Keratinocyte (primary cell): Measurements from ENCODE around the gene SYTL4. TPM values are rescaled to one million over a fixed set of nuclear protein-coding genes. Genes with fewer than 3 reads are reported as not detected.

Experiments used
- DNase-seq: peaks from one replicate; pipeline ENCODE4 v3.0.0-alpha.2; 2011; ENCODE audit warnings: low read depth, missing footprints, low spot score
- FAIRE-seq: peaks from 2 replicates; lab custom pipeline; 2011; peaks lifted over from hg19 to GRCh38; lab: Jason Lieb, UNC
- H2AFZ ChIP-seq: 2 replicates; pipeline ENCODE4 v1.6.0; 2012; ENCODE audit warnings: low read length, control low read depth, inconsistent platforms; ENCODE audit not compliant: control insufficient read depth
- H3K27ac ChIP-seq: 2 replicates; pipeline ENCODE4 v1.5.1; 2011; ENCODE audit warnings: low read length; ENCODE audit not compliant: control insufficient read depth, insufficient read depth
- H3K27me3 ChIP-seq: 3 replicates; pipeline ENCODE4 v1.6.0; 2011; ENCODE audit warnings: low read length; ENCODE audit not compliant: control insufficient read depth, insufficient read depth; ENCODE audit errors: extremely low read depth
- H3K36me3 ChIP-seq, 2 experiments: 2 replicates in 1 of 2; 3 replicates in 1 of 2; pipeline ENCODE4 v1.5.1; 2011; ENCODE audit warnings: low read length in 2 of 2, mild to moderate bottlenecking in 1 of 2; ENCODE audit not compliant: control insufficient read depth in 2 of 2, insufficient read depth in 2 of 2; ENCODE audit errors: extremely low read depth in 1 of 2
- H3K4me1 ChIP-seq: 3 replicates; pipeline ENCODE4 v1.5.1; 2011; ENCODE audit warnings: low read length; ENCODE audit not compliant: control insufficient read depth, insufficient read depth; ENCODE audit errors: extremely low read depth
- H3K4me2 ChIP-seq: 3 replicates; pipeline ENCODE4 v1.6.0; 2011; ENCODE audit warnings: low read depth, low read length; ENCODE audit not compliant: control insufficient read depth, insufficient read depth; ENCODE audit errors: extremely low read depth
- H3K4me3 ChIP-seq, 3 experiments: fragments of 200-600 bp in 1 of 3; sonication (generic) in 1 of 3; 2 replicates in 2 of 3; 3 replicates in 1 of 3; pipeline ENCODE4 v1.5.1; 2011 to 2016; ENCODE audit warnings: low read length in 3 of 3, mild to moderate bottlenecking in 3 of 3, control low read depth in 2 of 3, inconsistent platforms in 1 of 3, low read depth in 1 of 3, mixed read lengths in 1 of 3, mixed run types in 1 of 3, moderate library complexity in 1 of 3; ENCODE audit not compliant: control insufficient read depth in 2 of 3, insufficient read depth in 2 of 3; ENCODE audit errors: extremely low read depth in 1 of 3
- H3K79me2 ChIP-seq: 2 replicates; pipeline ENCODE4 v1.6.0; 2012; ENCODE audit warnings: low read length; ENCODE audit not compliant: control insufficient read depth, insufficient read depth
- H3K9ac ChIP-seq: 3 replicates; pipeline ENCODE4 v1.6.0; 2011; ENCODE audit warnings: low read length; ENCODE audit not compliant: control insufficient read depth, insufficient read depth; ENCODE audit errors: extremely low read depth
- H3K9me1 ChIP-seq: 3 replicates; pipeline ENCODE4 v1.6.0; 2011; ENCODE audit warnings: low read length; ENCODE audit not compliant: control insufficient read depth, insufficient read depth; ENCODE audit errors: extremely low read depth
- H3K9me3 ChIP-seq: 2 replicates; pipeline ENCODE4 v1.5.1; 2012; ENCODE audit warnings: low read depth, low read length; ENCODE audit not compliant: control insufficient read depth
- H4K20me1 ChIP-seq: 3 replicates; pipeline ENCODE4 v1.6.0; 2011; ENCODE audit warnings: low read length; ENCODE audit not compliant: control insufficient read depth, insufficient read depth; ENCODE audit errors: extremely low read depth
- CTCF ChIP-seq, 3 experiments: IDR thresholded peaks in 1 of 3; conservative IDR thresholded peaks in 1 of 3; optimal IDR thresholded peaks in 1 of 3; 2 replicates in 2 of 3; 3 replicates in 1 of 3; pipeline versions ENCODE3 to v1.5.1; 2011; ENCODE audit warnings: low read length in 3 of 3, mild to moderate bottlenecking in 3 of 3, moderate library complexity in 2 of 3, control low read depth in 1 of 3, inconsistent platforms in 1 of 3; ENCODE audit not compliant: insufficient read depth in 2 of 3; ENCODE audit errors: extremely low read depth in 1 of 3
- EZH2 ChIP-seq: IDR thresholded peaks from one replicate; pipeline ENCODE4 v1.6.1; 2012; ENCODE audit warnings: inconsistent platforms, mild to moderate bottlenecking, low read length, moderate library complexity
- dilution Hi-C: fragments of 300-500 bp; cut with MboI; formaldehyde crosslinking; loops from one replicate; pipeline ENCODE4 v1.7.0; 2020; ENCODE audit warnings: low sequenced_read_pairs; ENCODE audit not compliant: extremely low pct_ligation_motif_present
- polyA plus RNA-seq, 5 experiments: library from polyadenylated mRNA; depleted of rRNA in 3 of 5; stranded (reverse) in 3 of 5; stranded (forward) in 1 of 5; unstranded in 1 of 5; fragments of >200 nt; gene quantifications; 1 replicate in 1 of 5; 2 replicates in 3 of 5; 3 replicates in 1 of 5; pipeline versions ENCODE4 v1.2.1 to v1.2.3, GENCODE V29; 2011 to 2012; ENCODE audit warnings: missing spikeins in 2 of 5, low read depth in 1 of 5, low replicate concordance in 1 of 5

Gene SYTL4
- polyA plus RNA-seq, 1 donor (not counting 4 experiments of a cell fraction or from before 2014, with no cell fraction given) = 0.87 TPM

- H3K9me3 ChIP-seq = no peaks in the 10 kb centered on the region
- no peaks in the 10 kb centered on the region for H3K4me1 ChIP-seq
- H3K27ac ChIP-seq = no peak overlapping the region
- no peaks in the 10 kb centered on the region for H3K9me1 ChIP-seq
- no peak overlapping the region for H3K9ac ChIP-seq
- H3K36me3 ChIP-seq = no peaks in the 10 kb centered on the region
- H4K20me1 ChIP-seq = no peaks in the 10 kb centered on the region
- dilution Hi-C loops = no loop called here
- TF ChIP-seq EZH2 = no peak
- TF ChIP-seq CTCF (optimal IDR thresholded peaks at IDR 0.05 in 1 of 3, IDR thresholded peaks at IDR 0.05 in 1 of 3, conservative IDR thresholded peaks at IDR 0.05 in 1 of 3; ENCODE audit: extremely low read depth in 1 of 3, insufficient read depth in 2 of 3, low read length in 3 of 3) = peak; percentile 97 to 100 (median 99)
- no peaks in the 10 kb centered on the region for H3K79me2 ChIP-seq
- H2AFZ ChIP-seq = no peak overlapping the region
- no peaks in the 10 kb centered on the region for H3K27me3 ChIP-seq
- H3K4me3 ChIP-seq = no peak overlapping the region
- FAIRE-seq = no peak
- H3K4me2 ChIP-seq = no peak overlapping the region
- peak; percentile 55 for DNase-seq
Observed at GRCh38 chrX:100768679-100769338, 36.9 kb upstream of the SYTL4 start.

GRCh38 chrX:100750883-100751282, 19.0 kb upstream of the SYTL4 start:
- FAIRE-seq = no peak

More at GRCh38 chrX:100750883-100751282, 19.0 kb upstream of the SYTL4 start:
- Histone ChIP-seq H3K27me3 (peaks cover 4% of the 10 kb centered on the region), H3K9me1 (no peaks in the 10 kb centered on the region), H3K36me3 (no peaks in the 10 kb centered on the region), H3K9me3 (no peaks in the 10 kb centered on the region), H3K27ac (no peak overlapping the region), H3K4me2 (no peak overlapping the region), H2AFZ (no peak overlapping the region), H3K9ac (no peak overlapping the region), H3K4me3 (no peak overlapping the region), H3K4me1 (no peaks in the 10 kb centered on the region), H4K20me1 (no peaks in the 10 kb centered on the region), H3K79me2 (no peaks in the 10 kb centered on the region)
- dilution Hi-C loops = no loop called here
- no peak for DNase-seq
- TF ChIP-seq CTCF (optimal IDR thresholded peaks at IDR 0.05 in 1 of 3, IDR thresholded peaks at IDR 0.05 in 1 of 3, conservative IDR thresholded peaks at IDR 0.05 in 1 of 3; ENCODE audit: extremely low read depth in 1 of 3, insufficient read depth in 2 of 3, low read length in 3 of 3) (no peak), EZH2 (no peak)
